Activated T-helper 1 cell treated with anti-CD3 and anti-CD28 coated beads, Interleukin-2, amount 50 U/mL, for 16 hours (primary cell): ENCODE data around the gene PPP1R1A.

Experiments
- DNase-seq, 2 donors: peaks; one replicate each; pipeline ENCODE4 v3.0.0-alpha.2; 2020; ENCODE audit warnings: low read depth in 1 of 2, low spot score in 1 of 2

PPP1R1A gene

DNA sequence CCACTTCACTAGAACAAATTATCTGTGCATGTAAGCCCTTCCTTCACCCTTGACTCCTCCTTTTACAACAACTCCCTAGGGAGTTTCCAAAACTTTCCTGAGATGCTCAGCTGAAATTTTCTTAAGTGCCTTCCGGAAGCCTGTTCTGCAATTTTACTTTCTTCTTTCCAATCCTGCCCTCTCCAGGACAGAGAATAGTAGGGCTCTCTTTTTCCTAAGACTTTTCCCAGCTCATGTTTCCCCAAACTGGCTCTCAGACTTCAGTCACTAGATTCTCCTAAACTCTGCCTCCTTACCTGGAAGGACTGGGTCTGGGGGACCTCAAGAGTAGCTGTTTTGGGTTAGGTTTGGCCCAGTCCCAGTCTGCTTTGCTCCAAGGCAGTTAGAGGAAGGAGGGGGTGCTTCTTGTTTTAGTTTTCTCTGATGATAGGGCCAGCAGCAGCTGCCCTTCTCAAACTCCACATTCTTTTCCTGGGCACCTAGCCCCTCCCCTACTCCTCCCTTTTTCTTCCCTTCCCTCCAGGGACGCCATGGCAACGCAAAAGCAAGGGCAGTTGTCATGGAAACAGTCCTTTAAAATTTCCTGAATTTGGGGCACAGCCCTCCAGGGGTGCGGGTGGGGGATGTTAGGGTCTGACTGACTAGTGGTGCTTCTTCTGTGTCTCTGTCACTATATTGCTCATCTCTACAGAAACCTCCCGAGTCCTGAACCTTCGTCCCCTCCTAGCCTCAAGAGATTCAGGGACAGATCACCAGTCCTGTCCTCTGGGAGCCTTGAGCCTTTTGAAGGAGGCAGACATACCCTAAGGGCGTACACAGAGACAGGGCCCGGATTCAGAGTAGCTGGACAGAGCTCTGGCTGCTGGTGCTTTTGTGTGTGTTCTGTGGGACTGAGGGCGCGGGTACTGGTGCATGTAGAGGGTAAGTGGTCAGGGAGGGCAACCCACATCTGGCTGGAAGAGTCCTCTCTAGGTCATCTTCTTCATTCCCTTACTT is 17.0 kb downstream of the PPP1R1A start:
- no peak for DNase-seq

DNA sequence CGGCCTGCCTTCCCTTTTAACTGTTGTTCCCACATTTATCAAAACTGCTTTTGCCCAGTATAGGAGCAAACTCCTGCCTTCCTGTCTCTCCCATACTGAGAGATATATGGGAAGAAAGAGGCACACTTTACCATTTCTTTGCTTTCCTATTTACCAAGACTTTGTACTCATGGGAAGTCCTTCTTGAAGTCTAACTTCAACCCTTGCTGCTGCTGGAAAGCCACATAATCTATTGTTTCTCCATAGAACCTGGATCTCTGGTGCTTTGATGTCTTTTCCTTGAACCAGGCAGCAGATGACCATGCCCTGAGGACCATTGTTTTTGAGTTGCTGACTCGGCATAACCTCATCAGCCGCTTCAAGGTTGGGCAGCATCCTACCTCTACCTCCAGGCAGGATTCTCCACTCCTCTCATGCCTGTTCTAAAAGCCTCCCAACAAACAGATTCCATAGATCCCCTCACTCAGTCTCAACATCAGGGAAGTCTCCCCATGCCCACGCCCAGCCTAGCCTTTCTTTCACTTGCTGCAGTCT is 18.4 kb downstream of the PPP1R1A start:
- DNase-seq = no peak

DNA sequence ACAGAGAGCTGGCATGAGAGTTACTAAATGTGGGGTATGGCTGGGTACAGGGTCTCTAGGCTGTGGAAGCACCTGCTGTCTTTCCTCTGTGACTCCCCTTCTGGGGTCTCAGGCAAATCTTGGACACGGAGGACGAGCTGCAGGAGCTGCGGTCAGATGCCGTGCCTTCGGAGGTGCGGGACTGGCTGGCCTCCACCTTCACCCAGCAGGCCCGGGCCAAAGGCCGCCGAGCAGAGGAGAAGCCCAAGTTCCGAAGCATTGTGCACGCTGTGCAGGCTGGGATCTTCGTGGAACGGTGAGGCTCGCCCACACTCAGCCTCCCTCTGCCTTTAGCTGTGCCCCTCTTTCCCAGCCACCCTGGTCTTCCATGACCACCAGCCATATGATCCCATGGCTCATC is 19.4 kb downstream of the PPP1R1A start:
- DNase-seq = no peak

DNA sequence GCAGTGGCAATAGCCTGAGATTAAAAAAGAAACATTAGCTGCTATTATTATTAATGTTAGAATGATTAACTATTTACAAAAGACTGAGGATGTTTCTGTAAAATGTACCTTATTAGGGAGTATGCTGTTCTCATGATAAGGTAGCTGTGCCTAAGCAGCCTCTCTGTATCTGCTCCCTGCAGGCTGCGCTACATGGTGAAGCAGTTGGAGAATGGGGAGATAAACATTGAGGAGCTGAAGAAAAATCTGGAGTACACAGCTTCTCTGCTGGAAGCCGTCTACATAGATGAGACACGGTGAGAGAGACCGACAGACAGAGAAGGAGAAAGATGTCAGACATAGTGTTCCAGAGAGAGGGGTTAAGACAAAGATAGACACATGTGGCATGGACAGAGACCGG is 21.7 kb downstream of the PPP1R1A start:
- no peak for DNase-seq

DNA sequence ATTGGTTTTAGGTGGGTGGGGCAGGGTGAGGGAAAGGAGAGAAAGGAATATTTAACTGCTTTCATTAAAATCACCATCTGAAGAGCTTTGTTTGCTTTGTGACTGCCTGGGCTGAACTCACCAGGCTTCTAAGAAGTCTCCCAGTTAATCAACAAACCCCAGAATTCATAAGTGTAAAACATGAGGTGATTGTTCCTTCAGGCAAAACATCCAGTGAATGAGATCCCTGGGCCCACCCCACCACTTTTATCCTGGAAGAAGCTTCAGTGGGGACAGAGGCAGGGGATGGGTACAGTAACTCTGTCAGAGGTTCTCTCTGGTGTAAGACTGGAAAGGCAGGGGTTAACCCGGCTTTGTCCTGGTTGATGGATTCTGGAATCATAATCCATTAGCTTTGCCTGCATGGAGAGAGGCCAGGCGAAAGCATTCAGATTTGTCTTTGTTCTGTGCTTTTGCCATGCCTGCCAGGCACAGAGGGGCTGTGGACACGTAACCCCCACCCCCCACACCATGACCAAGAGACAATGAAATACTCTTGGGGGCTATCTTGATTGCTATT is 22.4 kb downstream of the PPP1R1A start:
- no peak for DNase-seq

DNA sequence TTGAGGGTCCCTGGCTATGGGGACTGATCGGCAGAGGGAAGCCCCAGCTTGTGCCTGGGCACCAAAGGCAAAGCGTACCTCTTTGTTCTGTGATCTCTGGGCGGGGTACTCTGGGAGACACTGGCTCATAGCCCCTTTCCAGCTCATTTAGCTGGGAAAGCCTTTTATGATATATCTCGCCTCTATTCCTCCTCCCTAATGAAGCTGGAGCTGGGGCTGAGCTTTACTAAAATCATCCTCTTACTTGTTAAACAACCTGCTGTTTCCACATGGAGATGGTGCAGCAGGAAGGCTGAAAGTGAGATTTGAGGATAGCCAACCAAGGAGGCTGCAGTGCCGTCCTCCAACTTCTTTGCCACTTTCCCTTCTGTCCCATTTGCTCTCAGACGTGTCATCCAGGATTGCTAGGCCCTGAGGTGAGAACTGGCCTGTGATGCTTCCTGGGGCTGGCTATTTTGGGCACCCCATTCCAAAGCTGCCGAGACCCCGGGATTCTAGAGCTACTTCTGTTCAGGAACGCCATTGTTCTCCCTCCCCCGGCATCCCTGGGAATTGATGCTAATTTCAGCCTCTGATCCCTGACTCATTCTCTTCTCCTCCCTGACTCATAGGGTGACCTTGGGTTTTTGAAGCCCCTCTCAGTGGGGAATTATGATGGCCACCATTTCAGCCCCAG is 23.0 kb downstream of the PPP1R1A start:
- DNase-seq = no peak

DNA sequence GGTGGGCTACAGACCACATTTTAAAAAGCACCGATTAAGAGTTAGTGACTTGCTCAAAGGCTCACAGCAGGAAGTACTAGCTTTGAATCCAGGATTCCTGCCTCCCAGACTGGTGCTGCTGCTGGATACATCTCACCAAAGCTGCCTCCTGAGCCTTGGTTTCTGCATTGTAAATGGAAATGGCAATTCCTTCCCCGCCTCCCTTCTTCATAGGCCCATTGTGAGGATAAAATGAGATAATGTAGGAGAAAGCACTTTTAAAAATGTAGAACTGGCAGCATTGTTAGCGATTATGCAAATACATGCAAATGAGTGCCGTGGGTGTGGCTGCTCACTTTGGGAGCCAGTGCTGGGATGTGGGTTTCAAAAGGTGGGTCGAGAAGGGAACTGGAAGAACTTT is 23.7 kb downstream of the PPP1R1A start:
- no peak for DNase-seq

DNA sequence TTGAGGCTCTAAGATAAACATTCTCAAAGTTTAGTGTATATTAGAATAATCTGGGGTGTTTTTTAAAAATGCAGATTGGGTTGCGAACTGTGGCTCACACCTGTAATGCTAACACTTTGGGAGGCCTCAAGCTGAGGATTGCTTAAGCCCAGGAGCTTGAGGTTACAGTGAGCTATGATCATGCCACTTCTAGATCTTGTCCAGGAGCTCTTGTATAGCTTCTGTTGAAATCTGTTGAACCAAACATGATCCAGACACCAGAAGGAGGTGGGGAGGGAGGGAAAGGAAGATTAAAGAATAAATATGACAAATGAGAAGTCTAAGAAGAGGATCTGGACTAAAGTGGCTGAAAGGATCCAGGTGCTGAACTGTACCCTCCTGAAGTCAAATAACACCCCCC is 24.7 kb downstream of the PPP1R1A start:
- DNase-seq = no peak

DNA sequence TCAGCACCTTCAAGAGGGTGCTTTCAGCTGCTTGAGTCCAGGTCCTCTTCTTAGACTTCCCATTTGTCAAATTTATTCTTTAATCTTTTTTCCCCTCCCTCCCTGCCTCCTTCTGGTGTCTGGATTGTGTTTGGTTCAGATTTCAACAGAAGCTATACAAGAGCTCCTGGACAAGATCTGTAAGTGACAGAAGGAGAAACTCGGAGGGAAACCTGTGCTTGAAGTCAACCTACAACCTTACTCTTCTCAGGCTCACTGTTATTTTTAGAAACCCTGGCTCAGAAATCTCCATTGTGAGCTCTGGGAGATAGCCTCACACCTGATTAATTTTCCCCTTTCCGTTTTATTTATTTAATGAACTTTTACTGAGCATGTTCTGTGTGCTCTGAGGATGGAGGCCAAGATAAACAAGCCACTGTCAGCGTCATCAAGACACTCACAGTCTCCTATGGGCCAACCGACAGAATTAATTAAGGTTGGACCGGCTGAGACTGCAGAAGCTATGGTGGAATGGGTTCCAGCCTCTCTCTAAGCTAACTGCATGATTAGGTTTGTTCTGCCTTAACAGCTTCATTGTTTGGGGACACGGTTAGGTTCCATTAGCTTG is 25.6 kb downstream of the PPP1R1A start:
- DNase-seq = no peak

DNA sequence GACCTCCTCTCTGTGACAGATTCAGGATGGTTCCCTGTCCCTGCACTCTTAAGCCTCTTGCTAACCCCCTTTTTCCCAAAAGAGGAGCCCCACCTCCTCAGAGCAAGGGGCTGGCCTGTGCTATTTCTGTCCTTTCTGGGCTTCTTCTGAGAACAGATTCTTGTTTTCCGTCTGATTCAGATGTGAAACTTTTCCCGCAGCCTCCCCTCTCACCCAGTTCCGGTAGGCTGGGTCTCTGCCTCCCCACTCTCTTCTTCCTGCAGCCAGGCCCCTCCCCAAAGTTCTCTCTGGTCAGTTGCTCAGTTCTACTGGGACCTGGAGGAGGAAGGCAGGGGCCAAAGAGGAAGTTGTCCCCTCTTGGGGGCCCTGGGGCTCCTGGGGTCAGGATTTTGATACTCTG is 27.3 kb downstream of the PPP1R1A start:
- no peak for DNase-seq

DNA sequence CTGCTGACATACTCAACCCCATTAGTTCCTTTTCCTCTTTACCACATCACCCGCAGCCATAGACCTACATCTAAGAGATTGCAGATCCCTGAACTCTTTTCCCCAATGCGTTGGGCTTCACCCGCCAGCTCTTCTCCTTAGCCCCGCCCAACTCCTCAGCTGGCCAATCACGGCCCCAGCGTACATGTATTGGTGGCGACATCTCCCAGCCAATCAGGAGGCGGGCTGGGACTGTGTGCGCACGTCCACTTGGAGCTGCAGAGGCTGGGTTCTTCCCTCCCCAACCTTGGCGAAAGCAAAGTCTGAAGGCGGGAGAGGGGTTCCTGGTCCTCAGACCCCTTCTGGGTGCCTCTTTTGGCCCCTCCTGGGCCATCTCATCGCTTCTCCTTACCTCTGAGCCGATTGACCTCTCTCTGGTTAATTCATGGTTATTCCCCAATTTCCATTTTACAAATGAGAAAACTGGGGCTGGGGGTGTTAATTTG is 28.0 kb downstream of the PPP1R1A start:
- DNase-seq = peak; percentile 56 to 74

DNA sequence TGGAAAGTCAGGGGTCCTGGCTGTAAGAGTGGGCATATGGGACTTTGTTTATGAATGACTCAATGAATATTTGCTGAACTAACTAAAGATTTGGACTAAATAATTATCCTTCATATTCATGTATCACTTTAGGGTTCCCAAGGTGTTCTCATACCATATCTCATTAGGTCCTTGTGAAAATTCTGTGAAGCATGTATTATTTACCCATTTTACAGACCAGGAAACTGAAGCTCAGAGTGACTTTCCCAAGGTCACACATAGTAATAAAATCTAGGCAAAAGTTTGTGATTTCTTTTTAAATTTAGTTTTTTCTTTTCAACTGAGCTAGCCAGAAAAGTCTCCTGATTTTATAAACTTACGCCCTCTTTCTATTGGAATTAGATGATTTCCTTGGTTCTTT is 29.7 kb downstream of the PPP1R1A start:
- DNase-seq = no peak

DNA sequence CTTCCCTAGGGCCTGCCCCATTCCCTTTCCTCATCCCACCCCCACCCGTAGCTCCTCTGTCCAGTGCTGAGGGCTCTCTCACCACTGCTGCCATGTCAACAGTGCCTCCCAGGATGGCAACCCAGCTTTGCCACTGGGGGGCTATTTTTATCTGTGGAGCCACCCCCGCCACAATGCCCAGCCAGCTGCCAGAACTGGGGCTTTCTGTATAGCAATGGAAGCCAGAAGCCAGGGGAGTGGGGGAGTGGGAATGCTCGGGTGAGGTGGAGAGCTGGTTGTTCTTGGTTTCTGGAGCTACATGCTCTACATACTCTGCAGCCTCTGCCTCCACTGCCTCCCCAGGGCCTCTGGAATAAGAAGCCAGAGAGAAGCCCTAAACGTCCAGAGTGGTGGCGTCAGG is 30.1 kb downstream of the PPP1R1A start:
- DNase-seq = no peak

DNA sequence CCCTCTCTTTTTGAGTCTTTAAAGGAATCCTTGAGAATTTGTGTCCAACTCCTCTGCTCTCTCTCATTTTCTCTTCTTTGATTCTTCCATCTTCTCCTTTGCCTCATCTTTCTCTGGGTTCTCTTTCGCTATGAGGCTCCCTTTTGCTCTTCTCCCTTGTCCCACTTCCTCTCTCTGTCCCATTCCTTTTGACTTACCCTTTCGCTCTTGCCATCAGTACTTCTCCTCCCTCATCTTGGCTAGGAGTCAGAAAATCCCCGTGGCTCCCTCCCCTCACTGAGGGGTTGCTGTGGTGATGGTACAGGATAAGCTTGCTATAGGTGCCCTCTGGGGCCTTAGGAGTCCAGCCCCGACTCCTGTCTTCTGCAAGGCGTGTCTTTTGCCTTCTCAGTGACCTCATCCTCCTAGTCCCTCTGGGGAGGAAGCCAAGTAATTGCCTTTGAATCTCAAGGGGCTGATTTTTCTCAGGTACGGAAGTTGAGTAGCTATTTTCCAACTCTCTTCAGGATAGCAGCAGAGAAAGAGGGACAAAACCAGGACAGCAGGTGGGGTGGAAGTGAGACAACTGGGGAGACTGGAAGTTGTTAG is 32.7 kb downstream of the PPP1R1A start:
- no peak for DNase-seq

DNA sequence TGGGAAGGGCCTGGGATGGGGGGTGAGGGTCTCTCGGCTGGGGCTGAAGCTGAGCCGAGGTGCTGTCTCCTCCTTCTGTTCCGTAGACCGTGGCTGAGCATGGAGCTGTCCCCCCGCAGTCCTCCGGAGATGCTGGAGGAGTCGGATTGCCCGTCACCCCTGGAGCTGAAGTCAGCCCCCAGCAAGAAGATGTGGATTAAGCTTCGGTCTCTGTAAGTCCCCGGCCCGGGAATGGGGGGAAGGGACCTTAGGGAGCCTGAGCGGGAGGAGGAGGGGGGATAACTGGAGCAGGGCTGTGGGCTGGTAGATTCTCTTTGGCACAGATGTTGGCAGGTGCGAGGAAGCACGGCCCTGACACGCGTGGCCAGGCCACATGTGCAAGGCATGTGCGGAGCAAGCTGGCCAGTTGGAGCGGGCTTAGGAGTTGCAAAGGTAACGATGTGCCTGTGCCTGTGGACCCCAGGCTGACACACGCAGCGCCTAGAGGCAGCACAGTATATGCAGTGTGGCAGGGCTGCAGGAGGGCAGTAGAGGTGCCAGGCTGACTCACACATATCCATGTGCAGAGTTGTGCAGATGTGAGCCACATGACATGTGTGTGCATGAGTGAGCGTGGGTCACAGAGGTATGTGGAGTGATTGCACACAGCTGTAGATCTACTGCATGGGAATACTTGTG is 38.5 kb downstream of the PPP1R1A start:
- no peak for DNase-seq

DNA sequence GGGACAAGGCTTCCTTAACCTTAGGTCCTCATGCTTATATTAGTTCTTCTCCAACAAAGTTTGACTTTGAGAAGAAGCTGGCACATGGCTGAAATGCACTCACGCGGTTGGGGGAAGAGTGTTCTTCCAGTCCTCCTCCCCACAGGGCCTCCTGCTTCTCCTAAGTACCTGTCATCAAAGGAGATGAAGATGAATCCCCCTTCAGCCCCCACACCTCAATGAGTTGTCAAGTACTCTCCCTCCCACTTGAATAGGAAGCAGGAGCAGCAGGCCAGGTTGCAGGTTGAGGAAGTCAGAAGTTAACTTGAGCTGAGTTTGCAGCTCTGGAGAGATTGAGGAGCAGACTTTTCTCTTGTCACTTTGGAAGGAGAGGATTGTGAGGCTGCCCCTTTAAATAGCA is 41.9 kb downstream of the PPP1R1A start:
- no peak for DNase-seq

DNA sequence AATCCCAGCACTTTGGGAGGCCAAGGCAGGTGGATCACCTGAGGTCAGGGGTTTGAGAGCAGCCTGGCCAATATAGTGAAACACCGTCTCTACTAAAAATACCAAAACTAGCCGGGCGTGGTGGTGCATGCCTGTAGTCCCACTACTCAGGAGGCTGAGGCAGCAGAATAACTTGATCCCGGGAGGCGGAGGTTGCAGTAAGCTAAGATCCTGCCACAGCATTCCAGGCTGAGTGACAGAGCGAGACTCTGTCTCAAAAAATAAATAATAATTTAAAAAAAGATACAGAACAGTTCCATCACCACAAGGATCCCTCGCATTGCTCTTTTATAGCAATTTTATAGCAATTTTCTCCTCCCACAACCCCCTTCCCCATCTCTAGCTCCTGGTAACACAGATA is 43.7 kb downstream of the PPP1R1A start:
- DNase-seq = no peak

DNA sequence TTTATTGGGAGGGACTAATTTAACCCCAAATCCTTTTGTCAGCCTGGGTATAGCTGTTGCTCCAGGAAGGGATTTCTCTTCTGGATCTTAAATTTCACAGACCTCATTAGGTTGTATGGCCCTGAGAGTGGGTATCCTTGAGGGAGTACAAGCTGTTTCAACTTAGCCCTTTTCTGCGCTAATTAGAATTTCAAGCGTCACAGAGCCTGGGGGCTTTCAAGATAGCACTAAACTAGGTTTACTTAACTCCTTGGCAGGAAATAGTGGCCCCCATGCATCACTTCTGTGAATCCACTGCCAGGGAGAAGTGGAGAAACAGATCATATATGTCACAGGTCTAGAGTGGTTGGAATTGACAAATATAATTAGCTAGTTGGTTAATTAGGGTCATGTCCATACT is 44.9 kb downstream of the PPP1R1A start:
- no peak for DNase-seq

DNA sequence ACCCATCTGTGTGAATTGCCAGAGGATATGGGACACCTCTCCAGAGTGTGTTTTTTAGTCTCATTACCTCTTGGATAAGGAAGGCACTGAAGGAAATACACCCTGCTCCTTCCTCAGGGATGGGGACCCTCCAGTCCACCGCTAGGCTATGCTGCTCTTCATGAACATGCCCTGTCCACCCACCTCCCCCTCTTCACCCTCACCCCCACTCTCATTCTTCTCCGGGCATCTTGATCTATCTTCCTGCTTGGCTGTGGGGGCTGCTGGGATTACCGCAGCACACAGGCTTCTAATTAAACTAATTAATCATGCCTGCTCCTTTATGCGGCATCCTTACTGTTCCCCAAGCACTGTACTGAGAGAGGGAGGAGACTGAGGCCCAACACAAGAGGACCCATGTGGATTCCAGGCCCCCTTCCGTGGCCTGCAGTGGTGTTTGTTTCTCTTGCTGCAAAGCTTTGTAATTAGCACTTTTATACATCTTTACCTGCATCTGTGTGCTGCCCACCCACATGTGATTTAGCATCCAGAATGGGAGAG is 46.6 kb downstream of the PPP1R1A start:
- no peak for DNase-seq

DNA sequence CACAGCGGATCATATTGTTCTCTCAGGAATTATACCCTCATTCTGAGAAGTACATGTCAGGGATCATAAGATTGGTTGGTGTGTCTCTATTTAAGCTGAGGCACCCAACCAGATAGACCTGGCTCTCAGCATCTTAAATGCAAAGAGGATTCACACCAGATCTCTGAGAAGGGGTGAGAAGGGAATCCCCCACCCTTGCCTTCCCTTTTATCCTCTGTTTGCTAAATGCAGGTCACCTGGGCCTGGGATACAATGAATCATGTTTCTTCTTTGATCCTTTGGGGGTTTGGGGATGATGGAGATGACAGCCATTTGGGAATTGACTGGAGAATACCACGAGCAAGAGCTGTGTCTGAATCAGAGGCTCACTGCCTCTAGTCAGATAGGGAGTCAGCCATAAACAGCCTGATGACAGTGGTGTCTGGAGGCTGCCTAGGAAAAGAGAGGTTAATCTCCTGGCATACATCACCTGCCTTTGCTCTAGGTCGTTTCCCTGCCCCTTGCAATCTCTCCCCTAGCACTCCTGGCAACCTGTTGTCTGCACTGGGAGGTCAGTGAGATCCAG is 50.2 kb downstream of the PPP1R1A start:
- no peak for DNase-seq
